Neural progenitor cell (in vitro differentiated cells): ENCODE results near the gene MIPEP.

Source experiments
- EZH2 ChIP-seq: fragments of 200-600 bp; sonication (generic); IDR thresholded peaks from 2 replicates; pipeline ENCODE4 v1.6.1; 2017; ENCODE audit warnings: antibody characterized with exemption, mild to moderate bottlenecking, moderate library complexity
- TF ChIP-seq, protein P1 (sequence below): fragments of 200-600 bp; sonication (generic); IDR thresholded peaks from 2 replicates; pipeline ENCODE4 v1.5.1; 2017; ENCODE audit warnings: antibody characterized with exemption, mild to moderate bottlenecking

DNA sequence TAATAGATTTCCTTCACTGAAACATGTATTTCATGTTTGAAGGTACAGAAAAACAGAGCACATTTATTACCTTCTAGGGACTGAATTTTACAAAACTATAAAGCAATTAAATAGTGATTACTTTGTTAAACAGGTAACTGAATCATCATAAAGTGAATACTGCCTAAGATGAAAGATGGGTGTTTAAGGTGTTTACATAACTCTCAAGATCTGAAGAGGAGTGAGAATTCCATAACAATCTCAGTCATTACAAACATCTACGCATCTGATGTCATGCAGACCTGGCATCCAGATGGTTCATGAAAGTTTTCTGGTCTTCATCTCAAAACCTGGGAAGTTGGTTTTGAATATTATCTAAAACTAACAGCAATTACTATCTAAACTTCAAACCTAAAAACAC lies 80.4 kb downstream of the MIPEP start:
- TF ChIP-seq, protein P1, sequence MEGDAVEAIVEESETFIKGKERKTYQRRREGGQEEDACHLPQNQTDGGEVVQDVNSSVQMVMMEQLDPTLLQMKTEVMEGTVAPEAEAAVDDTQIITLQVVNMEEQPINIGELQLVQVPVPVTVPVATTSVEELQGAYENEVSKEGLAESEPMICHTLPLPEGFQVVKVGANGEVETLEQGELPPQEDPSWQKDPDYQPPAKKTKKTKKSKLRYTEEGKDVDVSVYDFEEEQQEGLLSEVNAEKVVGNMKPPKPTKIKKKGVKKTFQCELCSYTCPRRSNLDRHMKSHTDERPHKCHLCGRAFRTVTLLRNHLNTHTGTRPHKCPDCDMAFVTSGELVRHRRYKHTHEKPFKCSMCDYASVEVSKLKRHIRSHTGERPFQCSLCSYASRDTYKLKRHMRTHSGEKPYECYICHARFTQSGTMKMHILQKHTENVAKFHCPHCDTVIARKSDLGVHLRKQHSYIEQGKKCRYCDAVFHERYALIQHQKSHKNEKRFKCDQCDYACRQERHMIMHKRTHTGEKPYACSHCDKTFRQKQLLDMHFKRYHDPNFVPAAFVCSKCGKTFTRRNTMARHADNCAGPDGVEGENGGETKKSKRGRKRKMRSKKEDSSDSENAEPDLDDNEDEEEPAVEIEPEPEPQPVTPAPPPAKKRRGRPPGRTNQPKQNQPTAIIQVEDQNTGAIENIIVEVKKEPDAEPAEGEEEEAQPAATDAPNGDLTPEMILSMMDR: no peak
- no peak for TF ChIP-seq EZH2
